IPS-18a (cell line): ENCODE data around the gene RESP18.
A peak's percentile ranks its signal among the peaks of the same experiment; 100 is the strongest.
"Not testable (repeated sequence)": the region's sequence is repeated elsewhere in the genome, so short reads cannot be mapped to it uniquely, and the experiment has no call there.

Experiments used
- H3K27ac ChIP-seq: one replicate; pipeline ENCODE4 v1.5.1; 2013; ENCODE audit warnings: low read length
- H3K27me3 ChIP-seq: one replicate; pipeline ENCODE4 v1.6.1; 2013; ENCODE audit warnings: mild to moderate bottlenecking, low read length; ENCODE audit not compliant: control insufficient read depth, insufficient read depth
- H3K36me3 ChIP-seq: one replicate; pipeline ENCODE4 v1.6.1; 2013; ENCODE audit warnings: low read depth, low read length; ENCODE audit not compliant: control insufficient read depth
- H3K4me1 ChIP-seq: one replicate; pipeline ENCODE4 v1.6.1; 2013; ENCODE audit warnings: low read depth, low read length; ENCODE audit not compliant: control insufficient read depth
- H3K4me3 ChIP-seq: one replicate; pipeline ENCODE4 v1.5.1; 2013; ENCODE audit warnings: low read length
- H3K9ac ChIP-seq: one replicate; pipeline ENCODE4 v1.6.1; 2013; ENCODE audit warnings: mild to moderate bottlenecking, low read length, moderate library complexity
- H3K9me3 ChIP-seq: one replicate; pipeline ENCODE4 v1.6.1; 2013; ENCODE audit warnings: low read depth, low read length; ENCODE audit not compliant: control insufficient read depth

Gene RESP18

GRCh38 chr2:219323434-219323833, 9.1 kb downstream of the RESP18 start:
- Histone ChIP-seq H3K9ac (no peak overlapping the region), H3K27me3 (peaks cover 4% of the 10 kb centered on the region), H3K4me3 (no peak overlapping the region), H3K36me3 (no peaks in the 10 kb centered on the region), H3K27ac (no peak overlapping the region), H3K9me3 (no peaks in the 10 kb centered on the region), H3K4me1 (no peaks in the 10 kb centered on the region)

GRCh38 chr2:219314804-219315468, 17.6 kb downstream of the RESP18 start:
- H3K36me3 ChIP-seq, result no peaks in the 10 kb centered on the region
- H3K27me3 ChIP-seq, result peaks cover 4% of the 10 kb centered on the region
- no peaks in the 10 kb centered on the region for H3K4me1 ChIP-seq
- no peaks in the 10 kb centered on the region for H3K9me3 ChIP-seq
- H3K9ac ChIP-seq, result no peak overlapping the region
- H3K27ac ChIP-seq, result no peak overlapping the region
- H3K4me3 ChIP-seq, result no peak overlapping the region

GRCh38 chr2:219312683-219313263, 19.8 kb downstream of the RESP18 start:
- peaks cover 25% of the 10 kb centered on the region for H3K27me3 ChIP-seq
- H3K9ac ChIP-seq, H3K4me1 ChIP-seq, H3K27ac ChIP-seq, H3K4me3 ChIP-seq, H3K9me3 ChIP-seq, H3K36me3 ChIP-seq: not testable (repeated sequence)

- no peaks in the 10 kb centered on the region for H3K36me3 ChIP-seq
- no peak within 1 kb of the TSS for H3K27ac ChIP-seq
- H3K27me3 ChIP-seq, result peaks cover 47% of the 10 kb centered on the region
- H3K9ac ChIP-seq, result no peak within 1 kb of the TSS
- H3K4me3 ChIP-seq, result peak within 1 kb of the TSS; percentile 63
- no peaks in the 10 kb centered on the region for H3K9me3 ChIP-seq
- H3K4me1 ChIP-seq, result no peaks in the 10 kb centered on the region
Measured at GRCh38 chr2:219309278-219309677, 23.3 kb downstream of the RESP18 start, which contains the start of gene PTPRN. TSS of gene PTPRN (minus strand) at chr2:219309401. CDS start at chr2:219309332, 69 bp downstream.

GRCh38 chr2:219308142-219309101, 24.1 kb downstream of the RESP18 start:
- H3K4me3 ChIP-seq, result peak overlapping the region; percentile 63

GRCh38 chr2:219306047-219306446, 26.5 kb downstream of the RESP18 start:
- Histone ChIP-seq H3K36me3 (no peaks in the 10 kb centered on the region), H3K4me1 (no peaks in the 10 kb centered on the region), H3K9ac (no peak overlapping the region), H3K27me3 (peaks cover 52% of the 10 kb centered on the region), H3K27ac (no peak overlapping the region), H3K4me3 (no peak overlapping the region), H3K9me3 (no peaks in the 10 kb centered on the region)

More at GRCh38 chr2:219308142-219309101, 24.1 kb downstream of the RESP18 start:
- H3K9me3 ChIP-seq, result no peaks in the 10 kb centered on the region
- H3K9ac ChIP-seq, result no peak overlapping the region
- peaks cover 52% of the 10 kb centered on the region for H3K27me3 ChIP-seq
- H3K36me3 ChIP-seq, result no peaks in the 10 kb centered on the region
- no peaks in the 10 kb centered on the region for H3K4me1 ChIP-seq
- no peak overlapping the region for H3K27ac ChIP-seq

GRCh38 chr2:219304223-219304622, 28.3 kb downstream of the RESP18 start:
- Histone ChIP-seq H3K27me3 (peaks cover 55% of the 10 kb centered on the region), H3K4me3 (no peak overlapping the region), H3K9me3 (no peaks in the 10 kb centered on the region), H3K4me1 (no peaks in the 10 kb centered on the region), H3K27ac (no peak overlapping the region), H3K9ac (no peak overlapping the region), H3K36me3 (no peaks in the 10 kb centered on the region)

- no peak overlapping the region for H3K27ac ChIP-seq
- H3K9me3 ChIP-seq, result no peaks in the 10 kb centered on the region
- no peaks in the 10 kb centered on the region for H3K36me3 ChIP-seq
- peaks cover 44% of the 10 kb centered on the region for H3K27me3 ChIP-seq
- peaks cover 4% of the 10 kb centered on the region for H3K4me1 ChIP-seq
- no peak overlapping the region for H3K4me3 ChIP-seq
- H3K9ac ChIP-seq, result no peak overlapping the region
Measured at GRCh38 chr2:219302412-219302968, 30.1 kb downstream of the RESP18 start.

- Histone ChIP-seq H3K9me3 (no peaks in the 10 kb centered on the region), H3K27me3 (peaks cover 41% of the 10 kb centered on the region), H3K4me1 (peaks cover 4% of the 10 kb centered on the region), H3K27ac (no peak overlapping the region), H3K4me3 (no peak overlapping the region), H3K36me3 (no peaks in the 10 kb centered on the region), H3K9ac (no peak overlapping the region)
Measured at GRCh38 chr2:219300022-219300421, 32.5 kb downstream of the RESP18 start.

- Histone ChIP-seq H3K27me3 (peaks cover 41% of the 10 kb centered on the region), H3K27ac (no peak overlapping the region), H3K9me3 (no peaks in the 10 kb centered on the region), H3K4me3 (no peak overlapping the region), H3K36me3 (no peaks in the 10 kb centered on the region), H3K4me1 (peaks cover 4% of the 10 kb centered on the region), H3K9ac (no peak overlapping the region)
Measured at GRCh38 chr2:219299372-219299760, 33.2 kb downstream of the RESP18 start.

GRCh38 chr2:219298759-219299371, 33.7 kb downstream of the RESP18 start:
- H3K9ac ChIP-seq, result no peak overlapping the region
- H3K4me1 ChIP-seq, result peaks cover 7% of the 10 kb centered on the region
- H3K36me3 ChIP-seq, result no peaks in the 10 kb centered on the region
- H3K27me3 ChIP-seq, result peaks cover 43% of the 10 kb centered on the region
- no peaks in the 10 kb centered on the region for H3K9me3 ChIP-seq
- H3K4me3 ChIP-seq, result peak overlapping the region; percentile 23
- no peak overlapping the region for H3K27ac ChIP-seq
